WI38 (cell line): ENCODE results near the gene EFCAB9.
A peak's percentile ranks its signal among the peaks of the same experiment; 100 is the strongest.
"Not testable (repeated sequence)": the region's sequence is repeated elsewhere in the genome, so short reads cannot be mapped to it uniquely, and the experiment has no call there.

Experiments used
- H3K4me3 ChIP-seq: 2 replicates; pipeline ENCODE4 v1.5.1; 2011; ENCODE audit warnings: low read depth, mild to moderate bottlenecking, control low read depth, low read length
- TF ChIP-seq, protein P1 (sequence below): IDR thresholded peaks from 2 replicates; pipeline ENCODE4 v1.5.1; 2012; ENCODE audit warnings: low read depth, mild to moderate bottlenecking, control low read depth, low read length

EFCAB9 gene

DNA sequence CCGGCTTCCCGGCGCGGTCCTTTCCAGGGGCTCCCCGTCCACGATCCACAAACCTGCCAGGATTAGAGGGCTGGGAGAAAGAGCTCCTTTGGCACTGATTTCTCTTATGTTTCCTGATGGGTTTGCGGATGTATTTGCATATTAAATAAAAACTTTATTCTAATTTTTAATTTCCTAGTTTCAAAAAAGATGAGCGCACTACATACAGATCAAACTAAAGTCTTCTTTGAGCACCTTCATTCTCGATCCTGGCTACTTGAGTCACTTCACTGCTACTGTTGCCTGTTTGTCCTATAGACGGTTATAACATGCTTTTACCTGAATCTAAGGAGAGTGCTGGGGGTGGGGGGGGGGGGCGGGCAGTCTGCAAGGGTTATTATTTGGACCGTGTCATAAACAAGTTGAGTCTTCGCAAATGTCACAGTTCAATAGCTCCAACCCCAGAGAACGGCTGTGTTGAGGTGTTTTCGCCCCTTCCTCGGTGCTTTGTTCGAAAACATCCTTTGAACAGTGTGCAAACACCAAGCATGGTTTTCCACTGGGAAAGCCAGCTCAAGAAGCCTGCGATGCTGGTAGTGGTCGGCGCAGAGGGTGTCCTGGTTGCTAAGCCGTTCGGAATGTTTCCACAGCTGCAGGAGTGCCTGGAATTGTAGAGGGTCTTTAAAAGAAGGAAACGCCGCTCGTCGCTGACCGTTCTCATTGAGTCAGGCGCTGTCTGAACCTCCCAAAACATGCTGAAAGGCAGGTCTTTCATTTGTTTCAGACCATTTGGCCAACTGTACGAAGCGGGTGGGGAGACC lies 4.9 kb upstream of the EFCAB9 start:
- peak overlapping the region; percentile 94 for H3K4me3 ChIP-seq
- TF ChIP-seq, protein P1, sequence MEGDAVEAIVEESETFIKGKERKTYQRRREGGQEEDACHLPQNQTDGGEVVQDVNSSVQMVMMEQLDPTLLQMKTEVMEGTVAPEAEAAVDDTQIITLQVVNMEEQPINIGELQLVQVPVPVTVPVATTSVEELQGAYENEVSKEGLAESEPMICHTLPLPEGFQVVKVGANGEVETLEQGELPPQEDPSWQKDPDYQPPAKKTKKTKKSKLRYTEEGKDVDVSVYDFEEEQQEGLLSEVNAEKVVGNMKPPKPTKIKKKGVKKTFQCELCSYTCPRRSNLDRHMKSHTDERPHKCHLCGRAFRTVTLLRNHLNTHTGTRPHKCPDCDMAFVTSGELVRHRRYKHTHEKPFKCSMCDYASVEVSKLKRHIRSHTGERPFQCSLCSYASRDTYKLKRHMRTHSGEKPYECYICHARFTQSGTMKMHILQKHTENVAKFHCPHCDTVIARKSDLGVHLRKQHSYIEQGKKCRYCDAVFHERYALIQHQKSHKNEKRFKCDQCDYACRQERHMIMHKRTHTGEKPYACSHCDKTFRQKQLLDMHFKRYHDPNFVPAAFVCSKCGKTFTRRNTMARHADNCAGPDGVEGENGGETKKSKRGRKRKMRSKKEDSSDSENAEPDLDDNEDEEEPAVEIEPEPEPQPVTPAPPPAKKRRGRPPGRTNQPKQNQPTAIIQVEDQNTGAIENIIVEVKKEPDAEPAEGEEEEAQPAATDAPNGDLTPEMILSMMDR = no peak

DNA sequence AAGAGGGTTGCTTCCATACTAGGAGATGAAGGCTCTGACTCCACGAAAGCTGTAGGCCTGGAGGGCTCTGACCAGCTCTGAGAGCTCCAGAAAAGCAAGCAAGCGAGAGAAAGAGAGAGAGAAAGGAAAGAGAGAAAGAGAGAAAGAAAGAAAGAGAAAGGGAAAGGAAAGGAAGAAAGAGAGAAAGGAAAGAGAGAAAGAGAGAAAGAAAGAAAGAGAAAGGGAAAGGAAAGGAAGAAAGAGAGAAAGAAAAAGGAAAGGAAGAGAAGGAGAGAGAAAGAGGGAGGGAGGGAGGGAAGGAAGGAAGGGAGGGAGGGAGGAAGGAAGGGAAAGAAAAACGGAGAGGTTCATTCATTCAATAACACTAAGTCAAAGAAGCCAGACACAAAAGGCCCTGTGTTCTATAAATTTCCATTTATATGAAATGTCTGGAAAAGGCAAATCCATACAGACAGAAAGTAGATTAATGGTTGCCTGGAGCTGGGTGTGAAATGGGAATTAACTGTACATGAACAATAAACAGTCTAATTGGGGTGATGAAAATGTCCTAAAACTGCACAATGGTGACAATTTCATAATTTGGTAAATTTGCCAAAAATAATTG lies 4.2 kb upstream of the EFCAB9 start:
- no peak overlapping the region for H3K4me3 ChIP-seq
- TF ChIP-seq, protein P1 = no peak

DNA sequence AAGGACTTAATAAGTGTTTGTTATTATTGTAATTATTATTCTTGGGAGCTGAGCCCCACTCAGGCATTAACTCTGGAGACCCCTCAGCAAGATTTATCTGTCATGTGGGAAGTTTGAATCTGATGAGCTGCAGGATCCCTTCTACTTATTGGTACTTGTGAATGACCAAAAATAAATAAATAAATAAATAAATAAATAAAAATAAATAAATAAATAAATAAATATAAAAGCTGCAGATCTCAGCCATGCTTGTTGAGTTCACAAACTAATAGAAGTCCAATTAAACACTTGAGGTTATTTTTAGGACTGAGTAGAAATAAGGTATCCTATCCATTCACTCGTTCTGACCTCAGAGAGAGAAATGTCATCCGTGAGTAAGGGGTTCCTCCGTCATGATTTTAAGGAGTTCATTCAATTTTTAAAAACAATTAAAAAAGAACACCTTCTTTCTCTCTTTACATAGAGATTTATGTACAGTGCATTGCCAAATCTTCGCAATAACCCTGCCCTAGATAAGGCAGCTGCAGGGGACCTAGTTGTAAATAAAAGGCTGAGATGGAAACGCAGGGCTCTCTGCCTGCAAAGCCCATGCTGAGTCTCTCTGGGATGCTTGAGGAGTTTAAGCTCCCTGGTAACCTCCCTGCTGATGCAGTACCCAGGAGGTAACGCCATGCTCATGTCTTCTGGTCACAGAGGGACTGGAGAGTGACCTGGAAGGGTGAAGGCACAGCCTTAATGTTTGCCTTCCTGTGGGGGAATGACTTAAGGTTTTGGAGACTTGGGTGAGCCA lies 1.2 kb downstream of the EFCAB9 start:
- TF ChIP-seq, protein P1 = no peak
- H3K4me3 ChIP-seq = no peak overlapping the region

DNA sequence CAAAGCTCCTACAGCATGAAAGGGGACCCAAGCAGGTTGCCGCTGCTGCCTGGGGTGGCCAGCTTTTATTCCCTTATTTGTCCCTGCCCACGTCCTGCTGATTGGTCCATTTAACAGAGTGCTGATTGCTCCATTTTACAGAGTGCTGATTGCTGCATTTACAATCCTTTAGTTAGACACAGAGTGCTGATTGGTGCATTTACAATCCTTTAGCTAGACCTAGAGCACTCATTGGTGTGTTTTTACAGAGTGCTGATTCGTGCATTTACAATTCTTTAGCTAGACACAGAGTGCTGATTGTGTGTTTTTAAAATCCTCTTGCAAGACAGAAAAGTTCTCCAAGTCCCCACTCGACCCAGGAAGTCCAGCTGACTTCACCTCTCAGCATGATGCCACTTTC lies 3.8 kb downstream of the EFCAB9 start:
- H3K4me3 ChIP-seq = not testable (repeated sequence)

DNA sequence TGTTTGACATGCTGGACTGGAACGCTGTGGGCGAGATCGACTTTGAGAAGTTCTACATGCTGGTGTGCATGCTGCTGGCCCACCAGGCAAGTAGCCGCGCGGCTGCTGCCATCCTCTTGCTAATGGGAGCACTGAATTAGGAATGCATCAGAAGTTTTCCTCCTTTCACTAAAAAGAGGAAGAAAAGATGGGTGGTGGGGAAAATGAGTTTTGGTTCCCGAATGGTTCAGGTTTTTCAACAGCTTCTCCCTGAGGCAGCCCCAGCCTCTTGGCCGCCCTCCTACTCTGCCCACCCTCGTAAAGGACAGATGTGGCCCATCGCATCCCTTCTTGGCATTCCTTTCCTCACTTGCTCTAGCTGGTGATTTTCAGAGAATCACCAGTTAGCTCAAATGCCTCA lies 5.5 kb downstream of the EFCAB9 start:
- no peak overlapping the region for H3K4me3 ChIP-seq
- TF ChIP-seq, protein P1 = no peak

DNA sequence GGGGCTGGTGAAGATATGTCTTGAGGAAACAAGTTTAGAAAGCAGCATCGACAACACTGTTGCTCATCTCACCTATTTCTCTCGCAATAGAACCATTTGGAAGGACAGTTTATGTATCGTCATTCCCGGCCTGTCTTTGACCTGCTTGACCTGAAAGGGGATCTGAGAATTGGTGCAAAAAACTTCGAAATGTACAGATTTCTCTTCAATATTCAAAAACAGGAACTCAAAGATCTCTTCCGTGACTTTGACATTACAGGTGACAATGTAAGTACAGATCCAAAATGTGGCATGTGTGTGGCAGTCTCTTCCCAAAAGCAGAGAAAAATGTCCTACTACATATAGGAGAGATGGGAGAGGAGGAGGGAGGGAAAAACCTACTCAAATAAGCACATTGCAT lies 6.5 kb downstream of the EFCAB9 start:
- no peak overlapping the region for H3K4me3 ChIP-seq
- TF ChIP-seq, protein P1 = no peak

DNA sequence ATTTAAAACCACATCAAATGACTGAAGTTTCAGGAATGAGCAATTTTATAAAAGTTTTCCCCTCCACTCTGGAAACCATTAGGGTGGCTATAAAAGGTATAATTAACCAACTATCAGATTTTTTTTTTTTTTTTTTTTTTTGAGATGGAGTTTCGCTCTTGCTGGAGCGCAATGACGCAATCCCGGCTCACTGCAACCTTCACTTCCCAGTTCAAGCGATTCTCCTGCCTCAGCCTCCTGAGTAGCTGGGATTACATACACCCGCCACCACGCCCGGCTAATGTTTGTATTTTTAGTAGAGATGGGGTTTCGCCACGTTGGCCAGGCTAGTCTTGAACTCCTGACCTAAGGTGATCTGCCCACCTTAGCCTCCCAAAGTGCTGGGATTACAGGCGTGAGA lies 12.0 kb downstream of the EFCAB9 start:
- not testable (repeated sequence) for H3K4me3 ChIP-seq

DNA sequence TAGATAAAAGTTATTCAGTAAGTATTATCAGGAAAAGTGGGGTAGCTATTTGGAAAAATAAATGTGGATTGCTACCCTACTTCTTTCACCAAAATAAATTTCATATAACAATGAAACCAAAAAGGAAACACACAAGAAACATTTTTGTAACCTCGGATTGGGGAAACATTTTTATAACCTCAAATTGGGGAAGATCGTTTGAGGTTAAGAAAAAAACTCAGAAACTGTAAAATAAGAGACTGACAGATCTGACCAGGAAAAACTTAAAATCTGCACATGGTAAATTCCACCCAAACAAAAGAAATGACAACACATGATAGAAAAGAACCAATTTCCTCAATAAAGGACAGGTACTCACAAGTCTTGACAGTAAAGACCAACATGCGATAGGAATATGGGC lies 13.5 kb downstream of the EFCAB9 start:
- TF ChIP-seq, protein P1 = no peak

More for the DNA sequence above, 13.5 kb downstream of the EFCAB9 start:
- no peak overlapping the region for H3K4me3 ChIP-seq
